HEK293 (cell line): ENCODE data around the gene MRPL55.

ENCODE experiments used
- CTCF ChIP-seq: fragments of 450-650 bp; formaldehyde crosslinking; IDR thresholded peaks from 2 replicates; pipeline ENCODE4 v1.5.1; 2016; ENCODE audit warnings: missing biosample characterization, missing genetic modification characterization
- PRDM10 ChIP-seq: fragments of 450-650 bp; formaldehyde crosslinking; IDR thresholded peaks from 2 replicates; pipeline ENCODE4 v1.5.1; 2016; ENCODE audit warnings: missing biosample characterization, missing genetic modification characterization
- SCRT1 ChIP-seq: fragments of 450-650 bp; formaldehyde crosslinking; IDR thresholded peaks from 2 replicates; pipeline ENCODE4 v1.5.1; 2016; ENCODE audit warnings: missing biosample characterization, missing genetic modification characterization, borderline replicate concordance
- SETDB1 ChIP-seq: IDR thresholded peaks from one replicate; pipeline ENCODE4 v1.6.1; 2017; ENCODE audit warnings: mild to moderate bottlenecking, low read length, moderate library complexity, mixed read lengths; ENCODE audit not compliant: insufficient read length
- ZFHX2 ChIP-seq: fragments of 450-650 bp; formaldehyde crosslinking; conservative IDR thresholded peaks from 2 replicates; pipeline ENCODE4 v1.5.1; 2016; ENCODE audit warnings: missing biosample characterization, missing genetic modification characterization
- ZNF121 ChIP-seq: fragments of 450-650 bp; formaldehyde crosslinking; IDR thresholded peaks from 2 replicates; pipeline ENCODE4 v1.5.1; 2016; ENCODE audit warnings: missing biosample characterization, missing genetic modification characterization
- ZNF140 ChIP-seq: fragments of 450-650 bp; formaldehyde crosslinking; IDR thresholded peaks from 2 replicates; pipeline ENCODE4 v1.5.1; 2016; ENCODE audit warnings: missing biosample characterization, missing genetic modification characterization
- TF ChIP-seq, protein P1 (sequence below): fragments of 450-650 bp; formaldehyde crosslinking; IDR thresholded peaks from 2 replicates; pipeline ENCODE4 v1.5.1; 2016; ENCODE audit warnings: missing biosample characterization, missing genetic modification characterization, low read depth

DNA sequence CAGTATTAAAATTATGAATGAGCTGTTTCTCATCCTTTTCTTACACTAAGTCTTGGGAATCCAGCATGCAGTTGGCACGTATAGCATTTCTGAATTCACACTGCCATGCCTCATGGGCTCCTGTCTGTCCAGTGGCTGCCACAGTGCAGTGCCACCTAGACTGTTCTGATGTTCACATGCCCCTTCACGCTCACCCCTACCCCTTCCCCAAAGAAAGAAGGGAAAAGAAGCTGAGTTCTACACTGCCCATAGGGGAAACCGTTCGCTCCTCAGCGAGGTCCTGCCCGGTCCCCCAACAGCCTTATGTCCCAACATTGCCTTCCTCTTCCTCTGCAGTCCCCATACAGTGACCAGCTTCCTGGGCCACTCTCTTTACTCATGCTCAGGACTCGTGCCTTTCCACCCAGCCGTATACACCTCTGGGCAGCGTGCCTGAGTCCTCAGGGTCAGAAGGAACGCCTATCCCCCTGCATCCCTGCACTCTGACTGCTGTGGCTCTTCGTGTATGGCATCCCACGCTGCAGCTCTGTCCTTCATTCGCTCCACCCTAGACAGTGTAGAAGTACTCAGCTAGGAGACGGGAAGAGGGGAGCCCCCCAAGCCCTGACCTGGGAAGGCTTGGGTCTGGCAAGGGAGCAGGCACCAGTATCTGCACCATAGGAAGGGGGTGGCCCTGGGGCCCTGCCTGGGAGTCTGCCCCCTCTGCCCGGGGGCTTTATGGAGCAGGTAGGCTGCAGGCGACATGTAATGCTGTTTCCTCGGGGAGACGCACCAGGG lies 50.7 kb downstream of the MRPL55 start:
- TF ChIP-seq SCRT1 (no peak), CTCF (tag by site-specific recombination) (no peak), ZNF121 (tag by site-specific recombination) (no peak), PRDM10 (no peak), SETDB1 (no peak), ZFHX2 (tag by site-specific recombination) (no peak), ZNF140 (tag by site-specific recombination) (no peak)
- TF ChIP-seq, protein P1, sequence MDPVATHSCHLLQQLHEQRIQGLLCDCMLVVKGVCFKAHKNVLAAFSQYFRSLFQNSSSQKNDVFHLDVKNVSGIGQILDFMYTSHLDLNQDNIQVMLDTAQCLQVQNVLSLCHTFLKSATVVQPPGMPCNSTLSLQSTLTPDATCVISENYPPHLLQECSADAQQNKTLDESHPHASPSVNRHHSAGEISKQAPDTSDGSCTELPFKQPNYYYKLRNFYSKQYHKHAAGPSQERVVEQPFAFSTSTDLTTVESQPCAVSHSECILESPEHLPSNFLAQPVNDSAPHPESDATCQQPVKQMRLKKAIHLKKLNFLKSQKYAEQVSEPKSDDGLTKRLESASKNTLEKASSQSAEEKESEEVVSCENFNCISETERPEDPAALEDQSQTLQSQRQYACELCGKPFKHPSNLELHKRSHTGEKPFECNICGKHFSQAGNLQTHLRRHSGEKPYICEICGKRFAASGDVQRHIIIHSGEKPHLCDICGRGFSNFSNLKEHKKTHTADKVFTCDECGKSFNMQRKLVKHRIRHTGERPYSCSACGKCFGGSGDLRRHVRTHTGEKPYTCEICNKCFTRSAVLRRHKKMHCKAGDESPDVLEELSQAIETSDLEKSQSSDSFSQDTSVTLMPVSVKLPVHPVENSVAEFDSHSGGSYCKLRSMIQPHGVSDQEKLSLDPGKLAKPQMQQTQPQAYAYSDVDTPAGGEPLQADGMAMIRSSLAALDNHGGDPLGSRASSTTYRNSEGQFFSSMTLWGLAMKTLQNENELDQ (tag by site-specific recombination), result no peak
